ENCODE measurements around the gene ZNF446. TPM values are rescaled to one million over a fixed set of nuclear protein-coding genes. Genes with fewer than 3 reads are reported as not detected.
"Not testable (repeated sequence)": the region's sequence is repeated elsewhere in the genome, so short reads cannot be mapped to it uniquely, and the experiment has no call there.

ZNF446 gene
- total RNA-seq, 2 donors from 2014 or later: 8.5 TPM

GRCh38 chr19:58497634-58498170, 21.6 kb downstream of the ZNF446 start:
- Mint-ChIP-seq H3K4me3 (peak overlapping the region; percentile 79 to 100), H3K9me3 (peaks cover 0 to 10% of the 10 kb centered on the region in 2 donors), H3K36me3 (ENCODE audit: insufficient read depth in 2 of 2) (peaks cover 3 to 7% of the 10 kb centered on the region in 2 donors), H3K4me1 (ENCODE audit: low read depth) (peaks cover 27% of the 10 kb centered on the region), H3K27ac (no peak overlapping the region), H3K27me3 (ENCODE audit: low read depth) (no peaks in the 10 kb centered on the region)
- DNase-seq (no peak), ATAC-seq (replicated peaks in 1 of 2) (no peak)

- DNase-seq: no peak
- Mint-ChIP-seq H3K27me3 (ENCODE audit: low read depth) (no peaks in the 10 kb centered on the region), H3K9me3 (peaks cover 2 to 10% of the 10 kb centered on the region in 2 donors), H3K4me3 (peak overlapping the region; percentile 79 to 100), H3K4me1 (ENCODE audit: low read depth) (peaks cover 27% of the 10 kb centered on the region), H3K27ac (no peak overlapping the region), H3K36me3 (ENCODE audit: insufficient read depth in 2 of 2) (peaks cover 3 to 7% of the 10 kb centered on the region in 2 donors)
- no peak for ATAC-seq (replicated peaks in 1 of 2)
These were observed 22.3 kb downstream of the ZNF446 start for GRCh38 chr19:58498316-58499020.

- Mint-ChIP-seq H3K9me3 (peaks cover 2 to 10% of the 10 kb centered on the region in 2 donors), H3K4me3 (peak overlapping the region; percentile 79 to 100), H3K27me3 (ENCODE audit: low read depth) (no peaks in the 10 kb centered on the region), H3K4me1 (ENCODE audit: low read depth) (peaks cover 27% of the 10 kb centered on the region), H3K36me3 (ENCODE audit: insufficient read depth in 2 of 2) (peaks cover 3 to 7% of the 10 kb centered on the region in 2 donors), H3K27ac (peak overlapping the region; percentile 70)
- ATAC-seq (replicated peaks in 1 of 2): peak; percentile 98 to 99
- DNase-seq: peak; percentile 97 to 99
These were observed 23.1 kb downstream of the ZNF446 start for GRCh38 chr19:58499021-58499927.

GRCh38 chr19:58500242-58500641, 24.1 kb downstream of the ZNF446 start:
- peak overlapping the region in 1 of 2 donors; percentile 100 for H3K4me3 Mint-ChIP-seq
- no peaks in the 10 kb centered on the region for H3K27me3 Mint-ChIP-seq (ENCODE audit: low read depth)
- peaks cover 2 to 10% of the 10 kb centered on the region in 2 donors for H3K9me3 Mint-ChIP-seq
- DNase-seq: no peak
- H3K36me3 Mint-ChIP-seq (ENCODE audit: insufficient read depth in 2 of 2): peaks cover 3 to 7% of the 10 kb centered on the region in 2 donors
- peaks cover 24% of the 10 kb centered on the region for H3K4me1 Mint-ChIP-seq (ENCODE audit: low read depth)
- ATAC-seq (replicated peaks in 1 of 2): no peak
- H3K27ac Mint-ChIP-seq: no peak overlapping the region

- ATAC-seq (replicated peaks in 1 of 2); H3K27me3 Mint-ChIP-seq (ENCODE audit: low read depth); H3K4me3 Mint-ChIP-seq; H3K9me3 Mint-ChIP-seq; DNase-seq; H3K4me1 Mint-ChIP-seq (ENCODE audit: low read depth); H3K36me3 Mint-ChIP-seq (ENCODE audit: insufficient read depth in 2 of 2); H3K27ac Mint-ChIP-seq: not testable (repeated sequence)
These were observed 31.6 kb downstream of the ZNF446 start for GRCh38 chr19:58507602-58508223.

GRCh38 chr19:58509731-58510083, 33.6 kb downstream of the ZNF446 start:
- H3K27ac Mint-ChIP-seq: peak overlapping the region; percentile 22
- ATAC-seq (replicated peaks in 1 of 2) (no peak), DNase-seq (no peak)
- no peaks in the 10 kb centered on the region for H3K27me3 Mint-ChIP-seq (ENCODE audit: low read depth)
- H3K4me1 Mint-ChIP-seq (ENCODE audit: low read depth): peaks cover 3% of the 10 kb centered on the region
- peaks cover 0 to 6% of the 10 kb centered on the region in 2 donors for H3K36me3 Mint-ChIP-seq (ENCODE audit: insufficient read depth in 2 of 2)
- H3K9me3 Mint-ChIP-seq: peaks cover 0 to 3% of the 10 kb centered on the region in 2 donors
- H3K4me3 Mint-ChIP-seq: no peak overlapping the region

- DNase-seq (no peak), ATAC-seq (replicated peaks in 1 of 2) (no peak)
- Mint-ChIP-seq H3K27ac (peak overlapping the region; percentile 22), H3K9me3 (peaks cover 0 to 3% of the 10 kb centered on the region in 2 donors), H3K4me1 (ENCODE audit: low read depth) (peaks cover 8% of the 10 kb centered on the region), H3K36me3 (ENCODE audit: insufficient read depth in 2 of 2) (peaks cover 0 to 6% of the 10 kb centered on the region in 2 donors), H3K4me3 (no peak overlapping the region), H3K27me3 (ENCODE audit: low read depth) (no peaks in the 10 kb centered on the region)
These were observed 34.1 kb downstream of the ZNF446 start for GRCh38 chr19:58510084-58510862.

- H3K27ac Mint-ChIP-seq: no peak within 1 kb of the TSS
- peak within 1 kb of the TSS; percentile 10 to 87 for H3K4me3 Mint-ChIP-seq
- DNase-seq (no peak), ATAC-seq (replicated peaks in 1 of 2) (no peak)
- peaks cover 18% of the 10 kb centered on the region for H3K4me1 Mint-ChIP-seq (ENCODE audit: low read depth)
- H3K9me3 Mint-ChIP-seq: peaks cover 0 to 3% of the 10 kb centered on the region in 2 donors
- no peaks in the 10 kb centered on the region for H3K27me3 Mint-ChIP-seq (ENCODE audit: low read depth)
- peaks cover 3 to 9% of the 10 kb centered on the region in 2 donors for H3K36me3 Mint-ChIP-seq (ENCODE audit: insufficient read depth in 2 of 2)
These were observed 35.4 kb downstream of the ZNF446 start, which contains the start of gene SLC27A5 for GRCh38 chr19:58511353-58512208. Gene SLC27A5, minus strand, starts transcription at chr19:58511992. Its CDS starts 37 bp downstream, at chr19:58511955.

GRCh38 chr19:58513213-58513693, 37.1 kb downstream of the ZNF446 start:
- Mint-ChIP-seq H3K36me3 (ENCODE audit: insufficient read depth in 2 of 2) (peaks cover 3 to 5% of the 10 kb centered on the region in 2 donors), H3K27ac (peak overlapping the region; percentile 14), H3K27me3 (ENCODE audit: low read depth) (no peaks in the 10 kb centered on the region), H3K9me3 (no peaks in the 10 kb centered on the region), H3K4me1 (ENCODE audit: low read depth) (peaks cover 27% of the 10 kb centered on the region), H3K4me3 (peak overlapping the region; percentile 86 to 87)
- DNase-seq (no peak), ATAC-seq (replicated peaks in 1 of 2) (no peak)

- DNase-seq: peak; percentile 97 to 99
- Mint-ChIP-seq H3K27ac (peak overlapping the region; percentile 81), H3K36me3 (ENCODE audit: insufficient read depth in 2 of 2) (peaks cover 3 to 5% of the 10 kb centered on the region in 2 donors), H3K4me3 (peak overlapping the region; percentile 86 to 87), H3K27me3 (ENCODE audit: low read depth) (no peaks in the 10 kb centered on the region), H3K4me1 (ENCODE audit: low read depth) (peaks cover 34% of the 10 kb centered on the region), H3K9me3 (no peaks in the 10 kb centered on the region)
- peak; percentile 91 to 92 for ATAC-seq (replicated peaks in 1 of 2)
These were observed 37.8 kb downstream of the ZNF446 start for GRCh38 chr19:58513694-58514563.
